Natural killer cell (primary cell): ENCODE results near the gene CDHR1. TPM values are rescaled to one million over a fixed set of nuclear protein-coding genes. Genes with fewer than 3 reads are reported as not detected.

ENCODE experiments used
- ATAC-seq, 3 donors: fragments of 150-1000 bp in 2 of 3; fragments of 200-7000 bp in 1 of 3; cut with Tn5 transposase; 1 replicate in 1 of 3; 2 replicates in 2 of 3; pipeline ENCODE4 v1.10.0; 2021; ENCODE audit warnings: mild to moderate bottlenecking in 2 of 3, moderate library complexity in 2 of 3
- DNase-seq, 2 donors: peaks; one replicate each; pipeline versions ENCODE4 v3.0.0 to v3.0.0-alpha.2; 2013 to 2021; ENCODE audit warnings: mixed read lengths in 1 of 2
- H3K27ac ChIP-seq: one replicate; pipeline ENCODE4 v1.5.1; 2013; ENCODE audit warnings: mild to moderate bottlenecking, low read length
- H3K27me3 ChIP-seq: one replicate; pipeline ENCODE4 v1.6.1; 2013; ENCODE audit warnings: low read length; ENCODE audit not compliant: control insufficient read depth, insufficient read depth
- H3K36me3 ChIP-seq: one replicate; pipeline ENCODE4 v1.6.1; 2013; ENCODE audit warnings: low read length; ENCODE audit not compliant: control insufficient read depth, insufficient read depth
- H3K4me1 ChIP-seq: one replicate; pipeline ENCODE4 v1.6.1; 2013; ENCODE audit warnings: low read length; ENCODE audit not compliant: control insufficient read depth, insufficient read depth
- H3K4me3 ChIP-seq: one replicate; pipeline ENCODE4 v1.5.1; 2013; ENCODE audit warnings: low read length
- H3K9me3 ChIP-seq: one replicate; pipeline ENCODE4 v1.6.1; 2013; ENCODE audit warnings: low read length; ENCODE audit not compliant: control insufficient read depth, insufficient read depth
- H3K27ac Mint-ChIP-seq, 2 donors: one replicate each; pipeline ENCODE4 v1.8.0; 2022; ENCODE audit warnings: mild to moderate bottlenecking in 2 of 2, mixed read lengths in 2 of 2, moderate library complexity in 1 of 2
- H3K27me3 Mint-ChIP-seq, 2 donors: one replicate each; pipeline ENCODE4 v1.8.0; 2022; ENCODE audit warnings: low read depth in 2 of 2, mixed read lengths in 2 of 2
- H3K36me3 Mint-ChIP-seq: one replicate; pipeline ENCODE4 v1.8.0; 2022; ENCODE audit warnings: mixed read lengths
- H3K4me1 Mint-ChIP-seq, 2 donors: one replicate each; pipeline ENCODE4 v1.8.0; 2022; ENCODE audit warnings: mixed read lengths in 2 of 2
- H3K4me3 Mint-ChIP-seq: one replicate; pipeline ENCODE4 v1.8.0; 2022; ENCODE audit warnings: mild to moderate bottlenecking, moderate library complexity, mixed read lengths
- H3K9me3 Mint-ChIP-seq, 2 donors: one replicate each; pipeline ENCODE4 v1.8.0; 2022; ENCODE audit warnings: mixed read lengths in 2 of 2
- CTCF ChIP-seq: fragments of 200-600 bp; IDR thresholded peaks from one replicate; pipeline ENCODE4 v1.8.0; 2022; ENCODE audit warnings: antibody characterized with exemption
- WGBS: methylation state at CpG from one replicate; pipeline ENCODE4 v1.1.7; 2013; ENCODE audit warnings: missing lambda C conversion rate; ENCODE audit not compliant: insufficient coverage; 5-methylcytosine and 5-hydroxymethylcytosine counted together
- intact Hi-C: fragments of 100-400 bp; cut with micrococcal nuclease; formaldehyde crosslinking; loops from one replicate; pipeline ENCODE4 v1.14.2; 2022
- total RNA-seq, 4 donors: library from RNA; stranded (reverse); fragments of 120-200 nt in 1 of 4; gene quantifications; one replicate each; pipeline versions ENCODE4 v1.2.3 to v1.2.4, GENCODE V29; 2013 to 2022

Gene CDHR1
- total RNA-seq, 3 donors from 2014 or later (not counting 1 experiment from before 2014, with no cell fraction given), result 4.0 to 9.5 (median 6.5) TPM

- H3K36me3 ChIP-seq, result no peaks in the 10 kb centered on the region
- 47% methylated on average over 34 of the region's 35 CpGs for WGBS
- Mint-ChIP-seq H3K27ac (no peak overlapping the region), H3K27me3 (peaks cover 18 to 21% of the 10 kb centered on the region in 2 donors), H3K4me1 (no peaks in the 10 kb centered on the region), H3K9me3 (no peaks in the 10 kb centered on the region), H3K36me3 (no peaks in the 10 kb centered on the region), H3K4me3 (no peak overlapping the region)
- H3K27me3 ChIP-seq, result no peaks in the 10 kb centered on the region
- no peak for TF ChIP-seq CTCF
- H3K4me3 ChIP-seq, result no peak overlapping the region
- no peaks in the 10 kb centered on the region for H3K4me1 ChIP-seq
- H3K9me3 ChIP-seq, result no peaks in the 10 kb centered on the region
- DNase-seq (peak in 1 of 2 donors; percentile 54), ATAC-seq (peak in 2 of 3 donors; percentile 50 to 71)
- H3K27ac ChIP-seq, result no peak overlapping the region
- intact Hi-C loops, result no loop called here
Measured at GRCh38 chr10:84256510-84257342, 62.4 kb downstream of the CDHR1 start.

GRCh38 chr10:84257343-84258020 lies 63.1 kb downstream of the CDHR1 start:
- Histone ChIP-seq H3K27ac (no peak overlapping the region), H3K27me3 (no peaks in the 10 kb centered on the region), H3K4me1 (no peaks in the 10 kb centered on the region), H3K36me3 (no peaks in the 10 kb centered on the region), H3K4me3 (no peak overlapping the region), H3K9me3 (no peaks in the 10 kb centered on the region)
- no peak for TF ChIP-seq CTCF
- H3K4me3 Mint-ChIP-seq, result no peak overlapping the region
- WGBS, result 84% methylated on average over 15 of the region's 15 CpGs
- H3K27me3 Mint-ChIP-seq, result peaks cover 23 to 24% of the 10 kb centered on the region in 2 donors
- H3K9me3 Mint-ChIP-seq, result no peaks in the 10 kb centered on the region
- no peak overlapping the region for H3K27ac Mint-ChIP-seq
- intact Hi-C loops, result no loop called here
- H3K36me3 Mint-ChIP-seq, result no peaks in the 10 kb centered on the region
- DNase-seq (no peak), ATAC-seq (no peak)
- H3K4me1 Mint-ChIP-seq, result no peaks in the 10 kb centered on the region

GRCh38 chr10:84258034-84258695 lies 63.8 kb downstream of the CDHR1 start:
- Mint-ChIP-seq H3K4me1 (no peaks in the 10 kb centered on the region), H3K4me3 (no peak overlapping the region), H3K36me3 (no peaks in the 10 kb centered on the region), H3K9me3 (no peaks in the 10 kb centered on the region), H3K27me3 (peaks cover 26 to 31% of the 10 kb centered on the region in 2 donors), H3K27ac (no peak overlapping the region)
- Histone ChIP-seq H3K9me3 (no peaks in the 10 kb centered on the region), H3K4me3 (no peak overlapping the region), H3K27me3 (no peaks in the 10 kb centered on the region), H3K4me1 (no peaks in the 10 kb centered on the region), H3K27ac (no peak overlapping the region), H3K36me3 (no peaks in the 10 kb centered on the region)
- WGBS, result 84% methylated on average over 7 of the region's 7 CpGs
- no peak for TF ChIP-seq CTCF
- DNase-seq (no peak), ATAC-seq (no peak)
- intact Hi-C loops, result no loop called here
